Measurements from ENCODE around the gene PI4KB. TPM values are rescaled to one million over a fixed set of nuclear protein-coding genes. Genes with fewer than 3 reads are reported as not detected.
"Not testable (repeated sequence)": the region's sequence is repeated elsewhere in the genome, so short reads cannot be mapped to it uniquely, and the experiment has no call there.

The PI4KB gene
- total RNA-seq, 1 donor from 2014 or later, result 52.0 TPM

- no peaks in the 10 kb centered on the region for H3K9me3 Mint-ChIP-seq
- peak overlapping the region; percentile 100 for H3K4me3 Mint-ChIP-seq
- H3K36me3 Mint-ChIP-seq (ENCODE audit: low read depth), result no peaks in the 10 kb centered on the region
- no peak for DNase-seq (ENCODE audit: low read depth, low spot score)
- peaks cover 26% of the 10 kb centered on the region for H3K4me1 Mint-ChIP-seq
- H3K27ac Mint-ChIP-seq (ENCODE audit: unreplicated experiment), result peak overlapping the region; percentile 89
- TF ChIP-seq, protein P1, sequence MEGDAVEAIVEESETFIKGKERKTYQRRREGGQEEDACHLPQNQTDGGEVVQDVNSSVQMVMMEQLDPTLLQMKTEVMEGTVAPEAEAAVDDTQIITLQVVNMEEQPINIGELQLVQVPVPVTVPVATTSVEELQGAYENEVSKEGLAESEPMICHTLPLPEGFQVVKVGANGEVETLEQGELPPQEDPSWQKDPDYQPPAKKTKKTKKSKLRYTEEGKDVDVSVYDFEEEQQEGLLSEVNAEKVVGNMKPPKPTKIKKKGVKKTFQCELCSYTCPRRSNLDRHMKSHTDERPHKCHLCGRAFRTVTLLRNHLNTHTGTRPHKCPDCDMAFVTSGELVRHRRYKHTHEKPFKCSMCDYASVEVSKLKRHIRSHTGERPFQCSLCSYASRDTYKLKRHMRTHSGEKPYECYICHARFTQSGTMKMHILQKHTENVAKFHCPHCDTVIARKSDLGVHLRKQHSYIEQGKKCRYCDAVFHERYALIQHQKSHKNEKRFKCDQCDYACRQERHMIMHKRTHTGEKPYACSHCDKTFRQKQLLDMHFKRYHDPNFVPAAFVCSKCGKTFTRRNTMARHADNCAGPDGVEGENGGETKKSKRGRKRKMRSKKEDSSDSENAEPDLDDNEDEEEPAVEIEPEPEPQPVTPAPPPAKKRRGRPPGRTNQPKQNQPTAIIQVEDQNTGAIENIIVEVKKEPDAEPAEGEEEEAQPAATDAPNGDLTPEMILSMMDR (conservative IDR thresholded peaks at IDR 0.05), result no peak
- H3K27me3 Mint-ChIP-seq (ENCODE audit: low read depth), result peaks cover 4% of the 10 kb centered on the region
Observed at GRCh38 chr1:151282883-151283725, 44.1 kb downstream of the PI4KB start.

GRCh38 chr1:151281969-151282882 is 45.0 kb downstream of the PI4KB start, which contains the start of gene ZNF687:
Gene ZNF687 (plus strand): TSS chr1:151282299. CDS start chr1:151286292, 3,993 bp downstream.
- Mint-ChIP-seq H3K4me1 (peaks cover 26% of the 10 kb centered on the region), H3K36me3 (ENCODE audit: low read depth) (no peaks in the 10 kb centered on the region), H3K4me3 (peak within 1 kb of the TSS; percentile 100), H3K9me3 (no peaks in the 10 kb centered on the region), H3K27ac (ENCODE audit: unreplicated experiment) (peak within 1 kb of the TSS; percentile 100), H3K27me3 (ENCODE audit: low read depth) (peaks cover 10% of the 10 kb centered on the region)
- TF ChIP-seq, protein P1 (conservative IDR thresholded peaks at IDR 0.05), result no peak
- peak; percentile 98 for DNase-seq (ENCODE audit: low read depth, low spot score)

DNA sequence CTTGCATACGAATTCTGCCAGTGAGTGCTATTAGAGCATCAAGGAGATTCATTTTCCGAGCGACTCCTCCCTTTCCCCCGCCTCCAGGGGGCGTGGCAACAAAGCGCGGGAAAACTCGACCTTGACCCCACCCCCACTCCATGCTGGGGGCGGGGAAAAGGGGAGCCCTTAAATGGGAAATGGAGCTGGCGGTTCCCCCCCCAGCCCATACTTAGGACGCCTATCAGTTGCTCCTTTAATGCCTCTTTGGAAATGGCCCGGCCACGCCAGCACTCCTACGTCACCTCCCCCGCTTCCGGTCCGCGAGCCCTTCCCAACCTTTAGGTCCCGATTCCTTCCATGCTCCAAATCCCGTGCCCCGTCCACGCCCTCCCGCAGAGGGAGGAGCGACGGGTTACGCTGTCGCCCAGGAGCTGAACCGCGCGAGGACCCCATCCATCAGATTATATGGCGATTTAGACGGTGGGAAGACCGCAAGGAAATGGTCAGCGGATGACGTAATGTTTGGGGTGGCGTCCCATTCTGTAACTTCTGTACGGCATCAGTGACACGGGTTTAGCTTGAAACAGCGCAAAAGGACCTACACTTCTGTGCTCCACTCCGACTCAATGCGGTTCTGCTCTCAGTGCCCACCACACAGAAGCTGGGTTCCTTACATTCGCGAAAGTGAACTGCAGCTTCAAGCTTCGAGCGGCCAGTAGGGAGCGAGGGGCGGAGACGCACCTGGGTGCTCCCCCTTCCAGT is 45.8 kb downstream of the PI4KB start:
- H3K27me3 Mint-ChIP-seq (ENCODE audit: low read depth), result peaks cover 18% of the 10 kb centered on the region
- DNase-seq (ENCODE audit: low read depth, low spot score), result peak; percentile 97
- TF ChIP-seq, protein P1 (conservative IDR thresholded peaks at IDR 0.05), result peak; percentile 30
- H3K4me3 Mint-ChIP-seq, result peak overlapping the region; percentile 100
- H3K9me3 Mint-ChIP-seq, result no peaks in the 10 kb centered on the region
- H3K4me1 Mint-ChIP-seq, result peaks cover 26% of the 10 kb centered on the region
- no peaks in the 10 kb centered on the region for H3K36me3 Mint-ChIP-seq (ENCODE audit: low read depth)
- peak overlapping the region; percentile 100 for H3K27ac Mint-ChIP-seq (ENCODE audit: unreplicated experiment)

DNA sequence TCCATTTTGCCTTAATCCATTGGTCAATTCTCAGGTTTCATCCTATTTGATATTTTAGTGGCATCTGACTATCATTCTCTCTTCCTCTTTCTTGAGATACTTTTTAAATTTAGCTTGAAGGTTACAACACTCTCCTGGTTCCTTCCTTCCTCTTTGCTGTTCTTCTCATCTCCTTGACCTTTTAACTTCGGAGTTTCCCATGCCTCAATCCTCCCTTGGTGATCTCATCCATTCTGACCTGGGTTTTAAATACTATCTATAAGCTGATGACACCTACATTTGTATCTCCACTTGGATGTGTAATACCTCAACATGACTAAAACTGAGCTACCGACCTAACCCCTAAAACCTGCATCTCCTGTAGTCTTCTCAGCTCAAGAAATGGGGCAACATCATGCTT is 50.0 kb downstream of the PI4KB start:
- Mint-ChIP-seq H3K27ac (ENCODE audit: unreplicated experiment) (no peak overlapping the region), H3K4me1 (peaks cover 10% of the 10 kb centered on the region), H3K36me3 (ENCODE audit: low read depth) (peaks cover 5% of the 10 kb centered on the region), H3K9me3 (no peaks in the 10 kb centered on the region), H3K4me3 (no peak overlapping the region), H3K27me3 (ENCODE audit: low read depth) (peaks cover 18% of the 10 kb centered on the region)
- TF ChIP-seq, protein P1 (conservative IDR thresholded peaks at IDR 0.05), result no peak
- DNase-seq (ENCODE audit: low read depth, low spot score), result no peak

DNA sequence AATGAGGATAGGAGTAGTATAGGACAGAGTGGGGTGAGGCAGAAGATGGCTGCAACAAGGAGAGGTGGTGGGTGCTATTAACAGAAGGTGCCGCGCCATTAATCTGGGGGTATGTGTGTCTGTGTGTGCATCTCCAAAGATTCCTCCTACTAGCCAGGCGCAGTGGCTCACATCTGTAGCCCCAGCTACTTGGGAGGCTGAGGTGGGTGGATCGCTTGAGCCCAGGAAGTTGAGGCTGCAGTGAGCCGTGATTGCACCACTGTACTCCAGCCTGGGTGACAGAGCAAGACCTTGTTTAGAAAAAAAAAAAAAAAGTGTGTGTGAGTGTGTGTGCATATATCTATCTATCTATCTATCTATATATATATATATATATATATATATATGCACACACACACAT is 51.9 kb downstream of the PI4KB start:
- H3K27me3 Mint-ChIP-seq (ENCODE audit: low read depth), result peaks cover 14% of the 10 kb centered on the region
- not testable (repeated sequence) for H3K4me3 Mint-ChIP-seq; H3K4me1 Mint-ChIP-seq; H3K36me3 Mint-ChIP-seq (ENCODE audit: low read depth); DNase-seq (ENCODE audit: low read depth, low spot score); H3K27ac Mint-ChIP-seq (ENCODE audit: unreplicated experiment); H3K9me3 Mint-ChIP-seq

Measured in neural crest cell (in vitro differentiated cells).